ENCODE results near the gene ZFHX3.

The ZFHX3 gene

DNA sequence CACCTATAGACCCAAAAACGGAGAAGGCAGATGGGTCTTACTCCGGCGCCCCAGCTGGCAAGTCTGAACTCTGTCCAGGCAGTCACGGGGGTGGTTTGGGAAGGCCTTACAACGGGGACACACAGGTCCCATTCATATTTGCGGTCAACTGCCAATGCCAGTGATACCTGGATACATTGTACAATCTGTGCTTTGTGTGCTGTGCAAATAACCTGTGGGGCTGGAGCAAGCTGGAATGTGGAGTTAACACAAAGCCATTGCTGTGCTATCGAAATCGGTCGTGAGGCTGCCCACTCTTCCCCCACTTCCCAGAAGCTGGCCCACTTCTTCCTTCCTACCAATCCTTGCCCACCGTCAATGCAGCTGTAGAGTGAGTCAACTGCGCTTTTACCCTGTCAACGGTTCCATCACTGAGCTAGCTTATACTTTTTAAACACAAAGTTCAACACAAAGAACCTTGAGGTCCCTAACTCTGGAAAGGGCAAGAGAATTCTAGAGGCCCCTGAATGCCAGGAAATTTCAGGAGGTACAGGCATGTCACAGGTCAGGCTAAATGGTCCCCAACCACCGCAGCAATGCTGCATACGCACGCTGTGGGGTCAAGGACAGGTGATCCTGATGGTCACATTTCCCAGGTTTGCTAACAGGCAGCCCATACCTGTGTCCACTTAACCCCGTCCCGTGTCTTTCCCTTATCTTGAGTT lies 122.8 kb downstream of the ZFHX3 start:
- DNase-seq, result no peak

- no peak for DNase-seq
Observed at GRCh38 chr16:72924537-72924926, 123.4 kb downstream of the ZFHX3 start.

- no peak for DNase-seq
Observed at GRCh38 chr16:72923757-72924156, 124.2 kb downstream of the ZFHX3 start.

- no peak for DNase-seq
Observed at GRCh38 chr16:72922714-72923113, 125.2 kb downstream of the ZFHX3 start.

DNA sequence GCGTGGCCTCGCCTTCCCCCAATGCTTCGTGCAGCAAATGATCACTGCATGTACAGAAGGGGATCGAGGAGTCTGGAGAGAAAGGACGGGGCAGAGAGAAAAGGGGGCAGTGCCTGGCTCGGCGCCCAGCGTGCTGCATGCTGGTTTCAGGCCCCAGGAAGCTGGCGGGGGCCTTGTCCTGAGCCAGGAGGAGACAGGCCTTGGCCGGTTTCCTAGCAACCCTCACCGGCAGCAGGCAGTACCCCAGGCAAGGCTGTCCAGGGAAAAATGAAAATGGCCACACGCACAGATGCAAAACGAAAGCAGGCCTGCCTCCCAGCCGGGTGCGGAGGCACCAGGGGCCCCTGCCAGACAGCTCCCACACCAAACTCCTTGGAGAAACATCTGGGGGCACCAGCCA lies 126.3 kb downstream of the ZFHX3 start:
- no peak for DNase-seq

- DNase-seq, result peak in 1 of 2 donors; percentile 3
Observed at GRCh38 chr16:72921106-72921505, 126.8 kb downstream of the ZFHX3 start.

- DNase-seq, result no peak
Observed at GRCh38 chr16:72917051-72917450, 130.9 kb downstream of the ZFHX3 start.

- DNase-seq, result no peak
Observed at GRCh38 chr16:72915331-72915730, 132.6 kb downstream of the ZFHX3 start.

DNA sequence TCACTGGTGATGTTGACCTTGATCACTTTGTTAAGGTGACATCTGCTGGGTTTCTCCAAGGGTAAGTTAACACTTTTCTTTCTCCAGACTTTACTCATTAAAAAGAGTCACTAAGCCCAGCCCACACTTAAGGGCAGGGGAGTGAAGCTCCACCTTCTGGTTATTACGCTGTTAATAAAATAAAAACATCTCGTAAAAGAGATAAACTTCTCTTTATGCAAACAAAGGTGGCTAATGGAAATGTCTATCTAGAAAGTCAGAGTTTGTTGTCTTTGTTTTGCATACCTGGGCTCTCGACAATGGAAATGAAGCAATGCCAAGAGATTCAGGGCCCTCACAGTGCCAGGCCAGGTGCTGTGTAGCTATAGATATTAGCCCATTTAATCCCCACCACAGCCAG lies 134.4 kb downstream of the ZFHX3 start:
- no peak for DNase-seq

GRCh38 chr16:72911971-72912370 lies 136.0 kb downstream of the ZFHX3 start:
- DNase-seq, result no peak

DNA sequence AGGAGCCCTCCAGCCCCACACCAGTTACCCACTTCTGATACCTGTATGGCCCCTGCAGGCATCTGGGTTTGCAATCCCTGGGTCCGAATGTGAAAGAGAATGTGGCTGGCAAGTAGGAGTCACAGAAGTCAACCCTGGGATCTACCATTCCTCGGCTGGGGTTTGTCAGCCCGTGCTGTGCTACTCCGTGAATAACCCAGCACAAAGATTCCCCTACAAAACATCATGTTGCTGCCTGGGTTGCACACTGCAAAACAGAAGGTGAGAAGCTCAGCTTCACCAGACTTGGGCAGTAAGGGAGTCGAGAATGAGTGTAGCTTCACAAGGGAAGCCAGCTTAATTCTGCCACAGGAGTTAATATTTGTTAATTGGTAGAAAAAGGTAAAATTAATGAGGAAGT lies 137.1 kb downstream of the ZFHX3 start:
- DNase-seq, result no peak

GRCh38 chr16:72910381-72910780 lies 137.5 kb downstream of the ZFHX3 start:
- DNase-seq, result no peak

DNA sequence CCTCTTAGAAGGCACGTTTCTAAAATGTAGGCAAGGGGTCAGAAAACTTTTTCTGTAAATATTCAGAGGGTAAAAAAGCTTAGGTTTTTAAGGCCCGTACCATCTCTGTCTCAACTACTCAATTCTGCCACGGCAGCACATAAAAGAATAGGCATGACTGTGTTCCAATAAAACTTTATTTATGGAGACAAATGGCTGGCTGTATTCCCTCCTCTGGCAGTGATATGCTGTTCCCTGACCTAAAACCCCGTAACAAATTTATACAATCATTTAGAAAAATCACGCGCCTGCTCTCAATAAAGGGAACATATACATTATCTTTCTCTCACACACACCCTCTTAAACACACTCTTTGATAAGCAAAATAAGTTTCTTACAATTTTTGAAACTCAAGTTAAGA lies 138.7 kb downstream of the ZFHX3 start:
- DNase-seq, result no peak

DNA sequence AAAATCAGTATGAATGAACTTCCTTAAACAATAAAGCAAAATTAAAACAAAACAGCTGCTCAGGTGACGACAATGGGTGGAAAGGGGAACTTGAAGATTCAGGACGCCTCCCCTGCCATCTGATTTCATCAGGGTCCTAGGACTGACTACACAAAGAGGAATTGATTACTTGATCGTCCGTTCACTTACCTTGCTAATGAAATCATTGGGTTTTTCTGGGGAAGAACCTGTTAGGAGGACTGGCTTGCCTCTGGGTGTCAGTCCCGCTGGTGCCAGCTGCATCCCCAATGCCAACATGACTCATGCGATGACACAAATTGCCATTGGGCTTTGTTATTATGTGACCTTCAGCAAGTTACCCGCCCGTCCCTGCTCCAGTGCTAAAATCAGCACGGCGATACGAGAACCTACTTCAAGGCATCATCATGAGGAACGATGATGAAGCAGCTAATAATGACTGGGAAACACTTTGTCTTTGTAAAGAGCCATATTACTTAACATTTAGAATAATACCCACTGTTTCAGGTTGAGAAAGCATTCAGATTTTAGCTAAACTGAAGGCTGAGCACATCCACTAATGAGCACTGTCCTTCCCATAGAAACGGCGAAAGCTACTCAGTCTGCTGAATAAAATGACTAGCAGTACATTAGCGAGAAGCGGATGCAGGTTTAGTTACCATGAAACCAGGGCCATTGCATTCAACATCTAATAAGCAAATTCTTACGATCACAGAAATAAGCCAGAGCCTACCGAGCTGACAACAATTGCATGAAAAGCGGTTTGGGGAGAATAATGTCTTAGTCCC lies 139.4 kb downstream of the ZFHX3 start:
- no peak for DNase-seq

GRCh38 chr16:72905581-72905980 lies 142.3 kb downstream of the ZFHX3 start:
- DNase-seq, result no peak

GRCh38 chr16:72903176-72903575 lies 144.8 kb downstream of the ZFHX3 start:
- DNase-seq, result no peak

DNA sequence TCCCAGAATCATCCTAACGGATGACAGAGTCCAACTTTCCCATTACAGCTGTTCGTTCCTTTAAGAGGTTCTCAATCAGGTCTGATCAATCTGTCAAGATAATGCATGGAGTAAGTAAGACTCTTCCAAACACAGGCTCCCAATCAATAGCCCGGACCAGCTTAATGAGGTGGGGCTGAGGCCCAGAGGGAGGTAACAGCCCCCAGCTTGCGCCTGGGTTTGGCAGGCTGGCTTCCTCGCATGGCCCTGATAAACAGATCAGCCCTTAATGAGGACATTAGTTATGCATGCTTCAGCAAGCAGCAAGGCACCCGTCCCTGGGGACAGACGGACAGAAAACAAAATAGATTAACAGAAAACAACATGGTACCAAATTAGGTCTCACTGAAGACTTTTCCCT lies 145.7 kb downstream of the ZFHX3 start:
- DNase-seq, result no peak

GRCh38 chr16:72901000-72901627 lies 146.8 kb downstream of the ZFHX3 start:
- no peak for DNase-seq

DNA sequence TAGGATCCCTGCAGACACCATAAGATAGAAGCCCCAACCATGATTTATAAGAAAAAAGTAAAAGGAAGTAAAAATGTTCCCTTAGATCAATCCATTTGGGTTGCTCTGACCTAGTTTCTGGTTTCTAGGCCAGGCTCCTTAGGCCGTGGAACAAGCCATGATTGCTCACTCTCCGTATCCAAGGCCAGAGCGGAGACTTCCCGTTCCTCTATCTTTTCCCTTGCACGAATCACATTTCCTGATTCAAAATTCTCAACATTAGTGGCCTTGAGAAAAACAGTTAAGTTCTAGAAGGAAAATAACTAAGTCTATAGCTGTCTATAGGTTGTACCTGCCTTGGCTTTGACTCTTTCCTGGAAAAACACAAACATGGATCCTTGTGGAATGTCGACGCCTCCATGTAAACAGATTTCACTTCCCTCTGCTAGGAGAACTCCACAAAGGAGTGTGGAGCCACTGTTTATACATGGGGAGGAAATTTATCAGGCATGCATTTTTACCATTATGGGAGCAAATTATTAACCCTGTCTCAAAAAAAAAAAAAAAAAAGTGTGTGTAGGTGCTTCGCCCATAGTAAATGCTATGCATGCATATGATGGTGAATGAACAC lies 149.6 kb downstream of the ZFHX3 start:
- no peak for DNase-seq

GRCh38 chr16:72897707-72898106 lies 150.2 kb downstream of the ZFHX3 start:
- DNase-seq, result no peak

DNA sequence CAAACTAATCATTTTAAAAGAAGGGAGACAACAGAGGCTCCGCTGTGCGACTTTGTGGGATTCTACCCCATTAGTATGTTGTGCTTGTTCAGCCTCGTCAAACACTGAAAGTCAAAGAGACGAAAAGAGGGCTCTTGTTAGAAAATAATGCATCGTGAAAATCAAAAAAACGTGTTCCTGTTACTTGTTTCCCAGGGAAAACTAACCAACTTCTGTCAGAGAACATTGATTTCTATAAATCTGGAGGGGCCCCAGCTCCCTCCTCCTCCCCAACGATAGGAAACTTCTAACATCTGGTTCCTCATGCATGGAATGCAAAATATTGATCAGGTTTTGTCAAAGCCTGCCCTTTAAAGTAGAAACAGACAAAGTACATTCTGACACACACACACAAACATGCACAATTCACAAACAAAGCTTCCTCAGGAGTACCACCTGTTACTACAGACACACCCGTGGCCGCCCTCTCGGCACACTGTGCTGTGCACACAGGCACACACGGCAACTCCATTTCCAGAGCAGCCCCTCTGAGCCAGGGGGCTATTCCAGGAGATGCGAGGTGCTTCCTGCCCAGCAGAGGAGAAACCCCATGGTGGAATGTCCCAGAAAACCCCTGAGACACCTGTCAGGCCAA lies 151.3 kb downstream of the ZFHX3 start:
- DNase-seq, result no peak

- DNase-seq, result no peak
Observed at GRCh38 chr16:72895951-72896350, 152.0 kb downstream of the ZFHX3 start.
